Measurements from ENCODE around the gene PTX3. TPM values are rescaled to one million over a fixed set of nuclear protein-coding genes. Genes with fewer than 3 reads are reported as not detected.

The PTX3 gene
- total RNA-seq, 1 donor from 2014 or later: 6.1 TPM

DNA sequence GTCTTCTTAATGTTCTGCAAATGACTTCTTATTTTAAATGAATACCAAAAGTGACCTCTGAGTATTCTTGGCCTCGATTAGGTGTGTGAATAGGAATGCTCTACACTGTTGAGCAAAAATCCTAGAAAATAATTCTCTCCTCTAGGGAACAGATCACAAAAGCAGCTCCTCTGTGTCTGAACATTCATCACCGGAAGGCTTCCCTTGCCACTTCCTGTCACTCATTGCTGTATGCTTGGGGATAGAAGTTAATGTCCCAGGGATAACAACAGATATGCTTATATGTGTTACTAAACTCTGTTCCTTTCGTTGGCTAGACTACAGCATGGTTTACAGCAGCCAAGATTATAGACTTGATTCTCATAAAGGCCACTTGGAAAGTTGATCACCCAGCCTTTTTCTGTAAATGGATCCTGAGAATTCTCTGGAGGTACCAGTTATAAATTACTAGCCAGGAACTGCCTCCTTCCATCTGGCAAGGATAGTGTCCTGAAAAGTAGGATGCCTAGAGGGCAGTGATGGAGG lies 16.0 kb upstream of the PTX3 start:
- TF ChIP-seq, protein P1, sequence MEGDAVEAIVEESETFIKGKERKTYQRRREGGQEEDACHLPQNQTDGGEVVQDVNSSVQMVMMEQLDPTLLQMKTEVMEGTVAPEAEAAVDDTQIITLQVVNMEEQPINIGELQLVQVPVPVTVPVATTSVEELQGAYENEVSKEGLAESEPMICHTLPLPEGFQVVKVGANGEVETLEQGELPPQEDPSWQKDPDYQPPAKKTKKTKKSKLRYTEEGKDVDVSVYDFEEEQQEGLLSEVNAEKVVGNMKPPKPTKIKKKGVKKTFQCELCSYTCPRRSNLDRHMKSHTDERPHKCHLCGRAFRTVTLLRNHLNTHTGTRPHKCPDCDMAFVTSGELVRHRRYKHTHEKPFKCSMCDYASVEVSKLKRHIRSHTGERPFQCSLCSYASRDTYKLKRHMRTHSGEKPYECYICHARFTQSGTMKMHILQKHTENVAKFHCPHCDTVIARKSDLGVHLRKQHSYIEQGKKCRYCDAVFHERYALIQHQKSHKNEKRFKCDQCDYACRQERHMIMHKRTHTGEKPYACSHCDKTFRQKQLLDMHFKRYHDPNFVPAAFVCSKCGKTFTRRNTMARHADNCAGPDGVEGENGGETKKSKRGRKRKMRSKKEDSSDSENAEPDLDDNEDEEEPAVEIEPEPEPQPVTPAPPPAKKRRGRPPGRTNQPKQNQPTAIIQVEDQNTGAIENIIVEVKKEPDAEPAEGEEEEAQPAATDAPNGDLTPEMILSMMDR (conservative IDR thresholded peaks at IDR 0.05; ENCODE audit: low read depth, low read length): no peak
- no peak overlapping the region for H3K4me3 ChIP-seq (ENCODE audit: low read depth, low read length)
- no peak for DNase-seq (ENCODE audit: low read depth)

DNA sequence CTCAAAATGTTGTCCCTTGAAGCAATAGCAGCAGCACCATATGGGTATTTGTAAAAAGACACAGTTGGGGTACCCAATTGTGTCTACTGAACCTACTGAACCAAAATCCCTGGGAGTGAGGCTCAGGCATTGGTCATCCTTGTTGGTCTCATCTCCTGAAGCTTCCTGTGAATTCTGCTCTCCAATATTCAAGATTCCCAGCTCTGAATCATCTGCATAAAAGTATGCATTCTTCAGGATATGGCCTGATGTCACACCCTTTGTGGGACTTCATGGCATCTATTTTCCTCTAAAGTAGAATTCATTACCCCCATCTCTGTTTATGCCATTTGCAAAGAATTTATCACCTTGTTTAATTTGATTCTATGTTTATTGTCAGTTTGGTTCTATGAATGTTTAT lies 13.3 kb upstream of the PTX3 start:
- TF ChIP-seq, protein P1 (conservative IDR thresholded peaks at IDR 0.05; ENCODE audit: low read depth, low read length): no peak
- DNase-seq (ENCODE audit: low read depth): no peak
- no peak overlapping the region for H3K4me3 ChIP-seq (ENCODE audit: low read depth, low read length)

DNA sequence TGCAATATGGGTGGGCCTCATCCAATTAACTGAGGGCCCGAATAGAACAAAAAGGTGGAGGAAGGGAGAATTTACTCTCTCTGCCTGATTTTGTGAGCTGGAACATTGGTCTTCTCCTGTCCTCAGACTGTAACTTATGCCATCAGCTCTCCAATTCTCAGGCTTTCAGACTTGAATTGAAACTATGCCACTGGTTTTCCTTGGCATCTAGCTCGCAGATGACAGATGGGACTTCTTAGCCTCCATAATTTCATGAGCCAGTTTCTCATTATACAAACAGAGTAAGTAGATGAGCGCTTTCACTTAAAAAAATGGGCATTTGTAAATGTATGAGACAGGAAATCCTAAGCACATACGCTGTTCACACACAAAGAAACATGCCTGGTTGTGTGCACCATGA lies 8.7 kb upstream of the PTX3 start:
- no peak for DNase-seq (ENCODE audit: low read depth)
- TF ChIP-seq, protein P1 (conservative IDR thresholded peaks at IDR 0.05; ENCODE audit: low read depth, low read length): no peak
- no peak overlapping the region for H3K4me3 ChIP-seq (ENCODE audit: low read depth, low read length)

DNA sequence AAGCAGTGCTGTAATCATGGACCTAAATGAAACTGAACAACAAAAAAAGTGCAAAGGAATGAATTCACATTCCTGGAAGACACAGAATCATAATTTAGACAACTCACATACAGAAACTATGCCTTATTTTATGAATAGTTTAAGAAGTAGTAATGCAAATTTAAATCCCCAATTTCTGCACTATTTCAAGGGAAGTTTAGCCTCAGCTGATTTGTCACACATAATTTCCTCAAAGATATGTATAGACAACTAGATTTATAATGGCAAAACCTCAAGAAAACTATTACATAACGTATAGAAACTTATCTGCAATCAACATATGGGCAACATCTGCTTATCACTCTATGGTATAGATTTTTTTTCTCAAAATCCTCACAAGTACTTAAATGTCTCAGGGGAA lies 7.8 kb upstream of the PTX3 start:
- no peak for DNase-seq (ENCODE audit: low read depth)
- TF ChIP-seq, protein P1 (conservative IDR thresholded peaks at IDR 0.05; ENCODE audit: low read depth, low read length): no peak
- no peak overlapping the region for H3K4me3 ChIP-seq (ENCODE audit: low read depth, low read length)

DNA sequence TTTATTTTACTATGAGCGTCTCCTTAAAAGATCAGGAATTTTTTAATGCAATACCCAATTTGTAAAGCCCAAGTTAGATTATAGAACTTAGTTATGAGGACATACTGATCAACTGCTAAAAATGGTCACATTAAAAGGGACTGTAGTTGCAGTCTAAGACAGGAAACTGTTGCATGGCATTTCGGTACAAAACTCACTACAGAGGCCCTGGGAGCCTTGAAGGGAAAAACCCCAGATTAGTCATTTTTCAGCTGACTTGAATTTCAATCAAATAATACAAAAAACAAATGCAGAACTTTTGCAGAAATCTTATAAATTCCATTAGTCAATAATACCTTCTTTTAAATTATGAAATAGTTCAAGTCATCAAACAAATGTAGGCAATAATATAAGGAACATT lies 6.9 kb upstream of the PTX3 start:
- H3K4me3 ChIP-seq (ENCODE audit: low read depth, low read length): no peak overlapping the region
- TF ChIP-seq, protein P1 (conservative IDR thresholded peaks at IDR 0.05; ENCODE audit: low read depth, low read length): no peak
- DNase-seq (ENCODE audit: low read depth): no peak

DNA sequence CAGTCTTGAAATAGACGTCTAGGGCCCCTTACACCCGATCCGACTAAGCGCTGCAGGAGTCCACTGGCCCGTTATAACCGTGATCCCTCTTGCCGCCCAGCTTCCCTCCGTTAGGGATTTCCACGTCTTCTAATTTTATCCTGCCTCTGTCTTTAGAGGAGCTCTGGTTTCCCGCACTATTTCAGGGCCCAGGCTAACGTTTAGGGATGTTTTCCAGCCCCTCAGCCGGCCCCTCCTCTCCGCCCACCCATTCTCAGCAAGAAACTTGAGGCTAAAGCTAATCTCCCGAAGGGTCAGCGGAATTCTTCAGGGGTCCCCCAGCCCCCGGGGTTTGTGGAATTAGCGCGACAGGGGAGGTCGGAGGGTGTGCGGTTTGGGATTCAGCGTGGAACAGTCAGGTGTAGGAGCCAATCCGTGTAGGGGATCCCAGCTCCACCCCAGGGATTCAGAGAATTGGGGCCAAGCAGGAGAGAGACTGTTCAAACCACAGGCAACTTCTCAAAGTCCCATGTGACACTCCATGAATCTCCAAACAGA lies 1.6 kb downstream of the PTX3 start:
- DNase-seq (ENCODE audit: low read depth): no peak
- peak overlapping the region; percentile 54 for H3K4me3 ChIP-seq (ENCODE audit: low read depth, low read length)
- TF ChIP-seq, protein P1 (conservative IDR thresholded peaks at IDR 0.05; ENCODE audit: low read depth, low read length): no peak

DNA sequence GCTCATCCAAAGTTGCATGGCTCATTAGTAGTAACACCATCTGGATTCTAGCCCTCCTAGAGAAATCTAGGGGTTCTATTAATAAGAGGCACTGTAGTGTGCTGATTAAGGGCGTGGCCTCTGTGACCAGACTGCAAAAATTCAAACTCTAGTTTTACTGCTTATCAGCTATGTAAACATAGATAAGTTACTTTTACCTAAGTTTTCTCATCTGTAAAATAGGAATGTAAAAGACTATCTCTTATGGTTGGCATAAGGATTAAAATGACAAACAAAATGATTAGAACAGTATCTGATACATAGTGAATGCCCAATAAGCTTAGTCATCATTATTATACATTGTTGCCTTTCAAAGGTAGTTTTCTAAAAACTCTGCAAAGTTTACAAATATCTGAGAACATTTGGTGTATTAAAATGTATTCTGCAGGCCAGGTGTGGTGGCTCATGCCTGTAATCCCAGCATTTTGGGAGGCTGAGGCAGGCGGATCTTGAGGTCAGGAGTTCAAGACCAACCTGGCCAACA lies 4.5 kb downstream of the PTX3 start:
- H3K4me3 ChIP-seq (ENCODE audit: low read depth, low read length): no peak overlapping the region
- TF ChIP-seq, protein P1 (conservative IDR thresholded peaks at IDR 0.05; ENCODE audit: low read depth, low read length): no peak
- DNase-seq (ENCODE audit: low read depth): no peak
